HG03558 (cell line): ENCODE measurements around the gene GPNMB.
"Not testable (repeated sequence)": the region's sequence is repeated elsewhere in the genome, so short reads cannot be mapped to it uniquely, and the experiment has no call there.

Source experiments
- ATAC-seq: cut with Tn5 transposase; IDR thresholded peaks from one replicate; pipeline ENCODE4 v1.9.1; 2021; ENCODE audit warnings: moderate number of reproducible peaks; ENCODE audit not compliant: unreplicated experiment; ENCODE audit errors: extremely low read depth

Gene GPNMB

GRCh38 chr7:23246555-23246954 is at the start of gene GPNMB:
GPNMB (plus strand) TSS chr7:23246775; CDS start chr7:23246858, 83 bp downstream.
- no peak for ATAC-seq

- ATAC-seq, result not testable (repeated sequence)
These were observed 48.8 kb upstream of the GPNMB start for GRCh38 chr7:23197745-23198144.

- no peak for ATAC-seq
These were observed 46.2 kb upstream of the GPNMB start for GRCh38 chr7:23200331-23200730.

- no peak for ATAC-seq
These were observed 42.3 kb upstream of the GPNMB start for GRCh38 chr7:23204241-23204640.

- no peak for ATAC-seq
These were observed 41.0 kb upstream of the GPNMB start for GRCh38 chr7:23205577-23205908.

- no peak for ATAC-seq
These were observed 40.4 kb upstream of the GPNMB start for GRCh38 chr7:23205909-23206767.

- no peak for ATAC-seq
These were observed 39.6 kb upstream of the GPNMB start for GRCh38 chr7:23207021-23207420.

- ATAC-seq, result no peak
These were observed 38.7 kb upstream of the GPNMB start for GRCh38 chr7:23207884-23208283.

- ATAC-seq, result no peak
These were observed 38.3 kb upstream of the GPNMB start for GRCh38 chr7:23208316-23208715.

GRCh38 chr7:23210506-23210905 is 36.1 kb upstream of the GPNMB start:
- no peak for ATAC-seq

GRCh38 chr7:23211589-23211988 is 35.0 kb upstream of the GPNMB start:
- ATAC-seq, result no peak

GRCh38 chr7:23212395-23212794 is 34.2 kb upstream of the GPNMB start:
- no peak for ATAC-seq

- no peak for ATAC-seq
These were observed 33.7 kb upstream of the GPNMB start for GRCh38 chr7:23212841-23213240.

GRCh38 chr7:23213755-23214154 is 32.8 kb upstream of the GPNMB start:
- ATAC-seq, result no peak

GRCh38 chr7:23214423-23214822 is 32.2 kb upstream of the GPNMB start:
- ATAC-seq, result no peak

- ATAC-seq, result no peak
These were observed 31.6 kb upstream of the GPNMB start for GRCh38 chr7:23214938-23215337.

GRCh38 chr7:23216021-23216420 is 30.6 kb upstream of the GPNMB start:
- ATAC-seq, result no peak

- no peak for ATAC-seq
These were observed 28.4 kb upstream of the GPNMB start for GRCh38 chr7:23218196-23218595.

GRCh38 chr7:23220690-23221305 is 25.8 kb upstream of the GPNMB start:
- no peak for ATAC-seq

- ATAC-seq, result no peak
These were observed 24.0 kb upstream of the GPNMB start for GRCh38 chr7:23222439-23223030.

- not testable (repeated sequence) for ATAC-seq
These were observed 22.2 kb upstream of the GPNMB start for GRCh38 chr7:23224364-23224763.
